ENCODE results near the gene UBE2J2.
"Not testable (repeated sequence)": the region's sequence is repeated elsewhere in the genome, so short reads cannot be mapped to it uniquely, and the experiment has no call there.

Gene UBE2J2

DNA sequence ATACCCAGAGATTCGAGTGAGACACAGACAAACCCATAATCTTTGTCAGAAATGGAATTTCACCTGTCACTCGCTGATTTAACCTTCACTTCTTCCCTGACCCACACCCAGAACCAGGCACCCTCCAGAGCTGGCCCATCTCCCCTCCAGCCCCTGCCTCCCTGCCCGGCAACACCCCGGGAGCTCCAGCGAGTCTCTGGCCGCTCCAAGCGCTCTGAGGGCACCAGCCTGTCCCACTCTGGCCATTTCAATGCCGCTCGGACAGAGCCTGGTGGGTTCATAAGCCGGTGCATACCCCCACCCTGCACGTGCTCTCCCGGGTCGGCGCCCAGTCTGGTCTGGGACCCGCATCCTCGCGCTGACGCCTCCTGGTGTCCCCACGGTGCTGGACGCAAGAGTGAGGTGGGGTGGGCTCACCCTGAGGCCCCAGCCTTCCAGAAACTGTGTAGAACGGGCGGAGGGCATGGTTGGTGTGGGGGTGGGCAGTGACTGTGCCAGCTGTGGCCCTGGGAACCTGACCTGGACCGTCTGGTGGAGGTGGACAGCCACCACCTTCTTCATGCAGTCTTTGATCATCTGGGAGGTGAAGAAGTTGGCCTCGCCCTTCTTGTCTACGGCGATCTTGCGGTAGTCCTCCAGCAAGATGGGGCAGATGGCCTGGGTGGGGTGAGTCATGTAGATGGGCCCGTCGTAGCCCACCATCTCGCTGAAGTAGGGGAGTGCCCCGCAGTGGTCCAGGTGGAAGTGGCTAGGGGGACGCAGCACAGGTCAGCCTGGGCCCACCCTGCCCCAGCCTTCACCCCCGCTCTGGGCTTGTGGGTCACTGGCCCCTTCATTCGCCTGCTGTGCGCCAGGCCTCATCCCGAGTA is 45.4 kb upstream of the UBE2J2 start:
- no peak for TF ChIP-seq EZH2 (IDR thresholded peaks at IDR 0.05; ENCODE audit: borderline replicate concordance, low read length)
- TF ChIP-seq, protein P1, sequence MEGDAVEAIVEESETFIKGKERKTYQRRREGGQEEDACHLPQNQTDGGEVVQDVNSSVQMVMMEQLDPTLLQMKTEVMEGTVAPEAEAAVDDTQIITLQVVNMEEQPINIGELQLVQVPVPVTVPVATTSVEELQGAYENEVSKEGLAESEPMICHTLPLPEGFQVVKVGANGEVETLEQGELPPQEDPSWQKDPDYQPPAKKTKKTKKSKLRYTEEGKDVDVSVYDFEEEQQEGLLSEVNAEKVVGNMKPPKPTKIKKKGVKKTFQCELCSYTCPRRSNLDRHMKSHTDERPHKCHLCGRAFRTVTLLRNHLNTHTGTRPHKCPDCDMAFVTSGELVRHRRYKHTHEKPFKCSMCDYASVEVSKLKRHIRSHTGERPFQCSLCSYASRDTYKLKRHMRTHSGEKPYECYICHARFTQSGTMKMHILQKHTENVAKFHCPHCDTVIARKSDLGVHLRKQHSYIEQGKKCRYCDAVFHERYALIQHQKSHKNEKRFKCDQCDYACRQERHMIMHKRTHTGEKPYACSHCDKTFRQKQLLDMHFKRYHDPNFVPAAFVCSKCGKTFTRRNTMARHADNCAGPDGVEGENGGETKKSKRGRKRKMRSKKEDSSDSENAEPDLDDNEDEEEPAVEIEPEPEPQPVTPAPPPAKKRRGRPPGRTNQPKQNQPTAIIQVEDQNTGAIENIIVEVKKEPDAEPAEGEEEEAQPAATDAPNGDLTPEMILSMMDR (IDR thresholded peaks at IDR 0.05; ENCODE audit: low read length) = no peak
- Histone ChIP-seq H3K9me2 (ENCODE audit: low read depth, low read length) (no peaks in the 10 kb centered on the region), H2AFZ (ENCODE audit: low read length) (no peak overlapping the region), H3K27ac (ENCODE audit: low read depth, low read length, poor library complexity, severe bottlenecking) (no peak overlapping the region), H3K4me1 (ENCODE audit: insufficient read depth, low read length, severe bottlenecking) (peaks cover 15% of the 10 kb centered on the region), H3F3A (ENCODE audit: insufficient read depth, low read length) (no peaks in the 10 kb centered on the region), H3K4me2 (ENCODE audit: low read length) (no peak overlapping the region), H3K27me3 (ENCODE audit: insufficient read depth, low read length) (no peaks in the 10 kb centered on the region), H3K9ac (ENCODE audit: low read length) (no peak overlapping the region), H3K9me3 (ENCODE audit: low read length) (no peaks in the 10 kb centered on the region), H3K4me3 (ENCODE audit: low read depth, low read length, poor library complexity, severe bottlenecking) (no peak overlapping the region), H4K20me1 (ENCODE audit: insufficient read depth, low read length) (no peaks in the 10 kb centered on the region), H3K79me2 (ENCODE audit: insufficient read depth, low read length) (peaks cover 17% of the 10 kb centered on the region), H3K36me3 (ENCODE audit: insufficient read depth, low read length) (peaks cover 67% of the 10 kb centered on the region)

DNA sequence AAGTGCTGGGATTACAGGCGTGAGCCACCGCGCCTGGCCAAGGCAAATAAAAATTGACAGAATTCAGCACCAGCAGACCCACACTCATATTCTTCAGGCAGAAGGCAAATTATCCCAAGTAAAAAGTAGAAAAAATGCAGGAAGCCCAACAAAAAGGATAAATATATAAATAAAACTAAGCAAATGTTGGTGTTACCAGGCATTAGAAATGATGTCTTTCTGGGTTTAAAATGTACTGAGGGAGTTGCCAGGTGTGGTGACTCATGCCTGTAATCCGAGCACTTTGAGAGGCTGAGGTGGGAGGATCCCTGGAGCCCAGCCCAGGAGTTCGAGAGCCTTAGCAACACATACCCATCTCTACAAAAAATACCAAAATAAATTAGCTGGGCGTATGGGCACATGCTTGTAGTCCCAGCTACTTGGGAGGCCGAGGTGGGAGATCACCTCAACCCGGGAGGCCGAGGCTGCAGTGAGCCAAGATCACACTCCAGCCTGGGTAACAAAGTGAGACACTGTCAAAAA is 44.5 kb upstream of the UBE2J2 start:
- H2AFZ ChIP-seq (ENCODE audit: low read length) = no peak overlapping the region
- H3K4me1 ChIP-seq (ENCODE audit: insufficient read depth, low read length, severe bottlenecking) = peaks cover 10% of the 10 kb centered on the region
- peaks cover 12% of the 10 kb centered on the region for H3K79me2 ChIP-seq (ENCODE audit: insufficient read depth, low read length)
- no peaks in the 10 kb centered on the region for H4K20me1 ChIP-seq (ENCODE audit: insufficient read depth, low read length)
- H3K9ac ChIP-seq (ENCODE audit: low read length) = no peak overlapping the region
- H3K9me3 ChIP-seq (ENCODE audit: low read length) = no peaks in the 10 kb centered on the region
- no peak overlapping the region for H3K27ac ChIP-seq (ENCODE audit: low read depth, low read length, poor library complexity, severe bottlenecking)
- no peaks in the 10 kb centered on the region for H3F3A ChIP-seq (ENCODE audit: insufficient read depth, low read length)
- no peaks in the 10 kb centered on the region for H3K27me3 ChIP-seq (ENCODE audit: insufficient read depth, low read length)
- TF ChIP-seq, protein P1 (IDR thresholded peaks at IDR 0.05; ENCODE audit: low read length) = no peak
- TF ChIP-seq EZH2 (IDR thresholded peaks at IDR 0.05; ENCODE audit: borderline replicate concordance, low read length) = no peak
- no peak overlapping the region for H3K4me2 ChIP-seq (ENCODE audit: low read length)
- H3K9me2 ChIP-seq (ENCODE audit: low read depth, low read length) = no peaks in the 10 kb centered on the region
- peaks cover 75% of the 10 kb centered on the region for H3K36me3 ChIP-seq (ENCODE audit: insufficient read depth, low read length)
- H3K4me3 ChIP-seq (ENCODE audit: low read depth, low read length, poor library complexity, severe bottlenecking) = no peak overlapping the region

DNA sequence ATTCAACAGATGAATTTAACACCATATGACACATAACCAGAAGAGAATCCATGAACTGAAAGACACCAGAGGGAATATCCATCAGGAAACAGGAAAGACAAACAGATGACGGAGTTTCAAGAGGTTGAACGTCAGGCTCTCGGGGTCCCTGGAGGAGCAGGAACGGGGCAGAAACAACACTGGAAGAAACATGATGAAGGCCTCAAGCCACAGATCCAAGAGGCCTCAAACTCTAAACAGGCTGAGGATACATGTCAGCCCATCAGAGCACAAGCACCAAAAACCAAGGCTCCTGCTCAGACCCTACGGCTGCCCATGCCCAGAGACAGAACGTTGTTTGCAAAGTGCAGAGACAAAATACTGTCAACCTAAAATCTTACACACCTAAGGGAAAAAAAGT is 43.8 kb upstream of the UBE2J2 start:
- Histone ChIP-seq H4K20me1 (ENCODE audit: insufficient read depth, low read length) (no peaks in the 10 kb centered on the region), H3K9me2 (ENCODE audit: low read depth, low read length) (no peaks in the 10 kb centered on the region), H3K27ac (ENCODE audit: low read depth, low read length, poor library complexity, severe bottlenecking) (no peak overlapping the region), H3K36me3 (ENCODE audit: insufficient read depth, low read length) (peaks cover 82% of the 10 kb centered on the region), H3K27me3 (ENCODE audit: insufficient read depth, low read length) (no peaks in the 10 kb centered on the region), H3F3A (ENCODE audit: insufficient read depth, low read length) (no peaks in the 10 kb centered on the region), H3K9ac (ENCODE audit: low read length) (no peak overlapping the region), H3K9me3 (ENCODE audit: low read length) (no peaks in the 10 kb centered on the region), H3K4me1 (ENCODE audit: insufficient read depth, low read length, severe bottlenecking) (peaks cover 5% of the 10 kb centered on the region), H3K4me2 (ENCODE audit: low read length) (no peak overlapping the region), H3K4me3 (ENCODE audit: low read depth, low read length, poor library complexity, severe bottlenecking) (no peak overlapping the region), H2AFZ (ENCODE audit: low read length) (no peak overlapping the region), H3K79me2 (ENCODE audit: insufficient read depth, low read length) (peaks cover 6% of the 10 kb centered on the region)
- TF ChIP-seq EZH2 (IDR thresholded peaks at IDR 0.05; ENCODE audit: borderline replicate concordance, low read length) = no peak
- TF ChIP-seq, protein P1 (IDR thresholded peaks at IDR 0.05; ENCODE audit: low read length) = no peak

DNA sequence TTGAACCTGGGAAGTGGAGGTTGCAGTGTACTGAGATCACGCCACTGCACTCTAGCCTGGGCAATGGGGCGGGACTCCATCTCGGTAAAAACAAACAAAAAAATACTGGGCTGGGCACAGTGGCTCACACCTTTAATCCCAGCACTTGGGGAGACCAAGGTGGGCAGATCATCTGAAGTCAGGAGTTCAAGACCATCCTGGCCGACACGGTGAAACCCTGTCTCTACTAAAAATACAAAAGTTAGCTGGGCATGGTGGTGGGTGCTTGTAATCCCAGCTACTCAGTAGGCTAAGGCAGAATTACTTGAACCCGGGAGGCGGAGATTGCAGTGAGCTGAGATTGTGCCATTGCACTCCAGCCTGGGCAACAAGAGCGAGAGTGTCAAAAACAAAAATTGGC is 42.5 kb upstream of the UBE2J2 start:
- H4K20me1 ChIP-seq (ENCODE audit: insufficient read depth, low read length) = not testable (repeated sequence)

More for the DNA sequence above, 42.5 kb upstream of the UBE2J2 start:
- H3K4me3 ChIP-seq (ENCODE audit: low read depth, low read length, poor library complexity, severe bottlenecking); H3K27ac ChIP-seq (ENCODE audit: low read depth, low read length, poor library complexity, severe bottlenecking); H3F3A ChIP-seq (ENCODE audit: insufficient read depth, low read length); H3K4me2 ChIP-seq (ENCODE audit: low read length); H3K9me3 ChIP-seq (ENCODE audit: low read length); H3K79me2 ChIP-seq (ENCODE audit: insufficient read depth, low read length); H3K27me3 ChIP-seq (ENCODE audit: insufficient read depth, low read length); H3K9me2 ChIP-seq (ENCODE audit: low read depth, low read length); H3K9ac ChIP-seq (ENCODE audit: low read length); H2AFZ ChIP-seq (ENCODE audit: low read length); H3K4me1 ChIP-seq (ENCODE audit: insufficient read depth, low read length, severe bottlenecking): not testable (repeated sequence)
- H3K36me3 ChIP-seq (ENCODE audit: insufficient read depth, low read length) = peaks cover 81% of the 10 kb centered on the region
